Activated CD8-positive, alpha-beta T cell treated with anti-CD3 and anti-CD28 coated beads for 36 hours (primary cell): ENCODE measurements around the gene SLC1A4. TPM values are rescaled to one million over a fixed set of nuclear protein-coding genes. Genes with fewer than 3 reads are reported as not detected.

Experiments
- ATAC-seq: fragments of 200-7000 bp; cut with Tn5 transposase; one replicate; pipeline ENCODE4 v1.10.0; 2021; ENCODE audit warnings: mild to moderate bottlenecking, moderate library complexity
- CTCF ChIA-PET: fragments of 350-600 bp; sonication (Branson Sonifier 250); formaldehyde crosslinking; loops from one replicate; lab custom pipeline; 2021; ENCODE audit warnings: antibody characterized with exemption; lab: Charles Lee
- POLR2A ChIA-PET: fragments of 350-600 bp; sonication (Branson Sonifier 250); formaldehyde crosslinking; loops from one replicate; lab custom pipeline; 2021; ENCODE audit warnings: antibody characterized with exemption; lab: Charles Lee
- DNase-seq: peaks from one replicate; pipeline ENCODE4 v3.0.0-alpha.2; 2020
- H3K27ac Mint-ChIP-seq: one replicate; pipeline ENCODE4 v1.8.0; 2021; ENCODE audit warnings: mild to moderate bottlenecking, mixed read lengths
- H3K27me3 Mint-ChIP-seq: one replicate; pipeline ENCODE4 v1.8.0; 2021; ENCODE audit warnings: mixed read lengths
- H3K36me3 Mint-ChIP-seq: one replicate; pipeline ENCODE4 v1.8.0; 2021; ENCODE audit warnings: low read depth, mixed read lengths
- H3K4me1 Mint-ChIP-seq: one replicate; pipeline ENCODE4 v1.8.0; 2021; ENCODE audit warnings: low read depth, mixed read lengths
- H3K4me3 Mint-ChIP-seq: one replicate; pipeline ENCODE4 v1.8.0; 2021; ENCODE audit warnings: mild to moderate bottlenecking, moderate library complexity, mixed read lengths
- H3K9me3 Mint-ChIP-seq: one replicate; pipeline ENCODE4 v1.8.0; 2021; ENCODE audit warnings: mixed read lengths
- intact Hi-C: fragments of 100-400 bp; cut with micrococcal nuclease; formaldehyde crosslinking; loops from one replicate; pipeline ENCODE4 v1.10.0; 2022
- total RNA-seq, 2 experiments: library from RNA; stranded (reverse); gene quantifications; one replicate each; pipeline ENCODE4 v1.2.3, GENCODE V29; 2021
- TF ChIP-seq, protein P1 (sequence below): fragments of 200-600 bp; IDR thresholded peaks from one replicate; pipeline ENCODE4 v1.8.0; 2022; ENCODE audit warnings: antibody characterized with exemption, mild to moderate bottlenecking

SLC1A4 gene
- total RNA-seq, 2 experiments from 2014 or later, result 14.6 to 14.9 TPM

DNA sequence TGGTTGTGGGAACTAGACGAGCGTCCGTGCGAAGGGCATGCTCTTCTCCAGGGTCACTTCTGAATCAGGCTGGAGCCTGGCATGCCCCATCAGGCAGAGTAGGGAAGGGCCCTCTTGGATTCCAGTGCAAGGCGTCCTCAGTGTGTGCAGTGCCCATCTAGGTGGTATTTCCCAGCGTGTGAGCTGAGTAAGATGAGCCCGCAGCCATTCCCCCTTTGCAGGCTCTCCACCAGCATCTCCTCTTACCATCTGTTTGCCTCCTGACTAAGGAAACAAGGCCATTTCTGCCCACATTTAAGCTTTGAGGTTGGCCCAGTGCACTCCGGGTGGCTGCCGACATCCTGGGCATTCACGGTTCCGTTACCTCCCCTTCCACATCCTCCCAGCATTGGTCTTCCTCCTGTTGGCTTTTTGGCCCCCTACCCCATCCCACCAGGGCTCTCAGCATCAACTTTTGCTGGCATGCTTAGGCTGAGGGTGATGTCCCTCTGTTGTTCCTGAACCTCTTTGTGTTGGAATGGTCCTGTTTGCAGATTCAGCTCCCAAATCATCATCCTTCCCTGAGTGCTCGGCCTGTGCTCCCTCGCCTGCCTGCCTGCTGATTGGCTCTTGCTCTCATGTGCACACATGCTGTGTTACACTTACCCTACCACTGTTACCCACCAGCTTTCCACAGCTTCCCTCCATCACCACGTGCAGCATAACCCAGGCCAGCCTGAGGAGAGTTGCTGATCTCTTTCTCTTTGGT is 78.8 kb downstream of the SLC1A4 start:
- no peaks in the 10 kb centered on the region for H3K9me3 Mint-ChIP-seq

DNA sequence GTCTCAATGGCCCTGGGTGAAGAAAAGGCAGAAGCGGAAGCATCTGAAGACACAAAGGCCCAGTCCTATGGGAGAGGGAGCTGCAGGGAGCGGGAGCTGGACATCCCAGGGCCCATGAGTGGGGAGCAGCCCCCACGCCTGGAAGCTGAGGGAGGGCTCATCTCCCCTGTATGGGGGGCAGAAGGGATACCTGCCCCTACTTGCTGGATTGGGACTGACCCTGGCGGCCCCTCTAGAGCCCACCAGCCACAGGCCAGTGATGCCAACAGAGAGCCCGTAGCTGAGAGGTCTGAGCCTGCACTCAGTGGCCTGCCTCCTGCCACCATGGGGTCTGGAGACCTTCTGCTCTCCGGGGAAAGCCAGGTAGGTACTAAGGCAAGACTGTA is 80.2 kb downstream of the SLC1A4 start:
- intact Hi-C loops, result loop anchor here (5.0 kb wide), 2 partner anchors 58 to 98 kb away; no protein-coding TSS in a partner anchor
- no peak for DNase-seq
- no peak overlapping the region for H3K4me3 Mint-ChIP-seq
- ATAC-seq, result no peak
- H3K27ac Mint-ChIP-seq, result peak overlapping the region; percentile 89
- peaks cover 40% of the 10 kb centered on the region for H3K4me1 Mint-ChIP-seq
- POLR2A ChIA-PET, result interaction anchor here (1.0 to 2.1 kb wide), 3 partner anchors 9 to 12 kb away, joined by 4 to 6 read pairs (median 5); no protein-coding TSS in a partner anchor
- H3K9me3 Mint-ChIP-seq, result no peaks in the 10 kb centered on the region
- TF ChIP-seq, protein P1, sequence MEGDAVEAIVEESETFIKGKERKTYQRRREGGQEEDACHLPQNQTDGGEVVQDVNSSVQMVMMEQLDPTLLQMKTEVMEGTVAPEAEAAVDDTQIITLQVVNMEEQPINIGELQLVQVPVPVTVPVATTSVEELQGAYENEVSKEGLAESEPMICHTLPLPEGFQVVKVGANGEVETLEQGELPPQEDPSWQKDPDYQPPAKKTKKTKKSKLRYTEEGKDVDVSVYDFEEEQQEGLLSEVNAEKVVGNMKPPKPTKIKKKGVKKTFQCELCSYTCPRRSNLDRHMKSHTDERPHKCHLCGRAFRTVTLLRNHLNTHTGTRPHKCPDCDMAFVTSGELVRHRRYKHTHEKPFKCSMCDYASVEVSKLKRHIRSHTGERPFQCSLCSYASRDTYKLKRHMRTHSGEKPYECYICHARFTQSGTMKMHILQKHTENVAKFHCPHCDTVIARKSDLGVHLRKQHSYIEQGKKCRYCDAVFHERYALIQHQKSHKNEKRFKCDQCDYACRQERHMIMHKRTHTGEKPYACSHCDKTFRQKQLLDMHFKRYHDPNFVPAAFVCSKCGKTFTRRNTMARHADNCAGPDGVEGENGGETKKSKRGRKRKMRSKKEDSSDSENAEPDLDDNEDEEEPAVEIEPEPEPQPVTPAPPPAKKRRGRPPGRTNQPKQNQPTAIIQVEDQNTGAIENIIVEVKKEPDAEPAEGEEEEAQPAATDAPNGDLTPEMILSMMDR, result no peak
- no peaks in the 10 kb centered on the region for H3K36me3 Mint-ChIP-seq
- CTCF ChIA-PET, result interaction anchor here (0.6 to 3.3 kb wide), 6 partner anchors 10 to 118 kb away, joined by 3 to 22 read pairs (median 4); no protein-coding TSS in a partner anchor
- no peaks in the 10 kb centered on the region for H3K27me3 Mint-ChIP-seq

More for the DNA sequence above, 78.8 kb downstream of the SLC1A4 start:
- no peaks in the 10 kb centered on the region for H3K36me3 Mint-ChIP-seq
- no peak for ATAC-seq
- H3K4me1 Mint-ChIP-seq, result peaks cover 49% of the 10 kb centered on the region
- H3K4me3 Mint-ChIP-seq, result no peak overlapping the region
- ChIA-PET CTCF (interaction anchor here (0.5 to 3.3 kb wide), 8 partner anchors 9 to 149 kb away, joined by 3 to 22 read pairs (median 4); partner anchors contain the start of gene CEP68), POLR2A (interaction anchor here (0.9 to 1.2 kb wide), 2 partner anchors 11 to 66 kb away, joined by 3 to 4 read pairs; no protein-coding TSS in a partner anchor)
- intact Hi-C loops, result loop anchor here (5.0 kb wide), 2 partner anchors 59 to 99 kb away; no protein-coding TSS in a partner anchor
- TF ChIP-seq, protein P1, result no peak
- DNase-seq, result no peak
- H3K27ac Mint-ChIP-seq, result peak overlapping the region; percentile 81
- H3K27me3 Mint-ChIP-seq, result no peaks in the 10 kb centered on the region

DNA sequence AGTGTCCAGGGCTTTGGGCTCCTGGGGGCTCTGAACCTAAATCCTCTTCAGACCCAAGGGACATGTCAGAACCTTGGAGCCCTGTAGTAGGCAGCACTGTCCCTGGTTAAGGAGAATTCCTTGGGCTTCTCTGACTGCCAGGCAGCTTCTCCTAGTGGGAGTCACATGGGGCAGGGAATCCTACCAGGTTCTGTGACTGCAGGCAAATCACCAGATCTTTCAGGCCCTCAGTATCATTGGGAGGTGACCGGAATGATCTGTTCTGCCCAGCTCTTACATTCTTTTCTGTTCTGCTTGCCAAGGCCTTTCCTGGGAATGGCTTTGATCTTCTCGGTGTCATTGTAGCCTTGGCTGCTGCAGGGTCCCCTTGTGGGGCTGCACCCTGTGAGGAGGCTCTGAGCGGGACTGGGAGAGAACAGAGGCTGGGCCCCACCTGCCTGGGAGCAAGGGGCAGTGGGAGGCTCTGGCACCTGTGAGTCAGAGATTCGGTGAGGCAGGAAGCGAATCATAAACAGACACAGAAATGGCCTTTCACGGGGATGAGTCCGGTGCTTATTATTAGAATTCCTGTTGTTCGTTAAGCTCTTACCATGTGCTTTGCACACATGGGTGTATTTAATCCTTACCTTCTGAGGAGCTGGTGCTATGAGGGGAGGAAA is 81.1 kb downstream of the SLC1A4 start:
- ATAC-seq, result peak; percentile 60
- Mint-ChIP-seq H3K4me3 (no peak overlapping the region), H3K36me3 (no peaks in the 10 kb centered on the region), H3K9me3 (no peaks in the 10 kb centered on the region), H3K4me1 (peaks cover 34% of the 10 kb centered on the region), H3K27ac (peak overlapping the region; percentile 89), H3K27me3 (no peaks in the 10 kb centered on the region)
- TF ChIP-seq, protein P1, result no peak
- intact Hi-C loops, result no loop called here
- peak; percentile 48 for DNase-seq
- CTCF ChIA-PET, result interaction anchor here (1.1 to 2.7 kb wide), 5 partner anchors 11 to 117 kb away, joined by 3 to 12 read pairs (median 4); no protein-coding TSS in a partner anchor
- POLR2A ChIA-PET, result interaction anchor here (1.0 to 2.1 kb wide), 3 partner anchors 9 to 13 kb away, joined by 4 to 6 read pairs (median 5); no protein-coding TSS in a partner anchor

DNA sequence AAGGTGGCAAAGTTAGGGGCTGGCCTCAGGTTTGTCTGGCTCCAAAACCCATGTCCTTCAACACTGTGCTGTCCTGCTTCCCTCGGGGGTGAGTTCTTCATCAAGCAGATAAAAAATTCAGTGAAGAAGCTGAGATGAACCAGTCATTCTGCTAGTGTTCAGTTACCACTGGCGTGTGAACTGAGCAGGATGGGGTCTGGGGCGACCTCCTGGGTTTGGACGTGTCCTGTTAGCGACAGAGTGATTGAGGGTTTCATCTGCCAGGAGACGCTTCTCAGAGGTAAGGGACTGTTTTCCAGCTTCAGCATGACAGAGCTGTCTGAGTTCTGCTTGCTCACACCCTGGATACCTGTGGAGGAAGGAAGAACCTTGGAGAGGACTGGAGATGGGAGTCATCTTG is 81.7 kb downstream of the SLC1A4 start:
- CTCF ChIA-PET, result interaction anchor here (1.1 to 2.7 kb wide), 3 partner anchors 62 to 116 kb away, joined by 4 to 12 read pairs (median 5); no protein-coding TSS in a partner anchor
- POLR2A ChIA-PET, result interaction anchor here (1.7 to 2.1 kb wide), 2 partner anchors 8 to 11 kb away, joined by 5 to 6 read pairs; no protein-coding TSS in a partner anchor
- ATAC-seq, result no peak
- Mint-ChIP-seq H3K4me1 (peaks cover 31% of the 10 kb centered on the region), H3K36me3 (no peaks in the 10 kb centered on the region), H3K27ac (peak overlapping the region; percentile 89), H3K4me3 (no peak overlapping the region), H3K27me3 (no peaks in the 10 kb centered on the region), H3K9me3 (no peaks in the 10 kb centered on the region)
- intact Hi-C loops, result no loop called here
- TF ChIP-seq, protein P1, result no peak
- DNase-seq, result no peak
